Activated T-helper 17 cell treated with anti-CD3 and anti-CD28 coated beads, Interleukin-2, amount 50 U/mL, for 72 hours (primary cell): ENCODE results near the gene MAN1A1. TPM values are rescaled to one million over a fixed set of nuclear protein-coding genes. Genes with fewer than 3 reads are reported as not detected.
"Not testable (repeated sequence)": the region's sequence is repeated elsewhere in the genome, so short reads cannot be mapped to it uniquely, and the experiment has no call there.

ENCODE experiments used
- ATAC-seq: fragments of 150-1000 bp; cut with Tn5 transposase; replicated peaks from 2 replicates; pipeline ENCODE4 v1.10.0; 2021; ENCODE audit warnings: mild to moderate bottlenecking, moderate library complexity
- H3K27ac Mint-ChIP-seq: one replicate; pipeline ENCODE4 v1.8.0; 2022; ENCODE audit warnings: mixed read lengths
- H3K27me3 Mint-ChIP-seq: one replicate; pipeline ENCODE4 v1.8.0; 2022; ENCODE audit warnings: mixed read lengths
- H3K36me3 Mint-ChIP-seq: one replicate; pipeline ENCODE4 v1.8.0; 2022; ENCODE audit warnings: low read depth, mild to moderate bottlenecking, mixed read lengths
- H3K4me1 Mint-ChIP-seq: one replicate; pipeline ENCODE4 v1.8.0; 2022; ENCODE audit warnings: mixed read lengths
- H3K4me3 Mint-ChIP-seq: one replicate; pipeline ENCODE4 v1.8.0; 2022; ENCODE audit warnings: mild to moderate bottlenecking, mixed read lengths
- H3K9me3 Mint-ChIP-seq: one replicate; pipeline ENCODE4 v1.8.0; 2022; ENCODE audit warnings: mixed read lengths
- total RNA-seq, 2 donors: library from RNA; stranded (reverse); gene quantifications; one replicate each; pipeline ENCODE4 v1.2.3, GENCODE V29; 2022

MAN1A1 gene
- total RNA-seq, 2 donors from 2014 or later: 19.1 to 23.6 TPM

DNA sequence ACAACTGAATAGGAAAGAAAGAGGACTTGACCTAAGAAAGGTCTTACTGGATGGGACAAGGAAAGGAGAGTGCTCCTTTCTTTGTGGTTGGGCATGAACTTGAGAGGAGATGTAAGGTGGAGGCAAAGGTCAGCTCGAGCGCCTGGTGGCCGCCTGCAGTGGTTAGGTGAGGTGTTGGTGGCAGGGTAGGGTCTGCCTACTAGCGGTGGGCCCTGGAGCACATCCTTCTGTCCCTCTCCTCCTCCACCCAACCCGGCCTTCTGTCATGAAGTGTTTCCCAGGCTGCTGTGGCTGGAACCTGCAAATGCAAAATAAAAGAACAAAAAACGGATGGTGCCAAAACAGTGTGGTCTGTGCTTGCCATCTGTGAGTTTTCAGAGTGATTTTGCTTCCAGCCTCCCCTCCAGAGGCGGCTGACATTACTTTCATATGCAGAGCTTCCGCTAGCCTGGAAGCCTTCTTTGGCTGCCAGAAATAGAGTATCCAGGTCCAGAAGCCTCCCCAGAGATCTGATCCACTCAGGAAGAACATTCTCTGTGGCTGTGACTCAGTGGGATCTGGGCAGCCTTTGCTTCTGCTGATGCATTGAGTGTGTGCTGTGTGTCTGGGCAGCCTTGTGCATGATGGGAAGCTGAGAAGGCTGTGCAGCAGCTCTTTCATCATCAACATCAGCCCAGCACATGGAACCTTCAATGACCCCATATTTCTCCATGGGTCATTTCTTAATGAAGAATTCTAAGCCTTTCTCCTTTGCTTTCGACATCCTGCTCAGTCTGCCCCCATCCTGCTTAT, 191.3 kb downstream of the MAN1A1 start:
- Mint-ChIP-seq H3K4me3 (no peak overlapping the region), H3K27ac (no peak overlapping the region), H3K27me3 (peaks cover 7% of the 10 kb centered on the region), H3K9me3 (no peaks in the 10 kb centered on the region), H3K4me1 (no peaks in the 10 kb centered on the region), H3K36me3 (no peaks in the 10 kb centered on the region)
- ATAC-seq: no peak

DNA sequence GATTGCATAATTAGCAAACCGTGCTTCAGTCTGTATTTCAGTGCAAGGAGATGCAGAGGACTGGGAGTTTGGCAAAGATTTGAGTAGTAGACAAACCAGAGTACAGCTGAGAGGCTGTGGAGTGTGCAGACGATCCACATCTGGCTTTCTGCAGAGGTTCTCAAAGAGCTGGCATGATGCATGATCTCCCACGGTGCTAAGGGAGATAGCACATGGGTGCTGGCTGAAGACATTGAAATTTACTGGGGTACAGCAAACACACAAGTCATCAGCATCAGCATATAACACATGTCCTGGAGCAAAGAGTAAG, 192.1 kb downstream of the MAN1A1 start:
- no peak overlapping the region for H3K4me3 Mint-ChIP-seq
- peaks cover 8% of the 10 kb centered on the region for H3K27me3 Mint-ChIP-seq
- H3K4me1 Mint-ChIP-seq: no peaks in the 10 kb centered on the region
- H3K27ac Mint-ChIP-seq: no peak overlapping the region
- H3K36me3 Mint-ChIP-seq: no peaks in the 10 kb centered on the region
- no peak for ATAC-seq
- no peaks in the 10 kb centered on the region for H3K9me3 Mint-ChIP-seq

DNA sequence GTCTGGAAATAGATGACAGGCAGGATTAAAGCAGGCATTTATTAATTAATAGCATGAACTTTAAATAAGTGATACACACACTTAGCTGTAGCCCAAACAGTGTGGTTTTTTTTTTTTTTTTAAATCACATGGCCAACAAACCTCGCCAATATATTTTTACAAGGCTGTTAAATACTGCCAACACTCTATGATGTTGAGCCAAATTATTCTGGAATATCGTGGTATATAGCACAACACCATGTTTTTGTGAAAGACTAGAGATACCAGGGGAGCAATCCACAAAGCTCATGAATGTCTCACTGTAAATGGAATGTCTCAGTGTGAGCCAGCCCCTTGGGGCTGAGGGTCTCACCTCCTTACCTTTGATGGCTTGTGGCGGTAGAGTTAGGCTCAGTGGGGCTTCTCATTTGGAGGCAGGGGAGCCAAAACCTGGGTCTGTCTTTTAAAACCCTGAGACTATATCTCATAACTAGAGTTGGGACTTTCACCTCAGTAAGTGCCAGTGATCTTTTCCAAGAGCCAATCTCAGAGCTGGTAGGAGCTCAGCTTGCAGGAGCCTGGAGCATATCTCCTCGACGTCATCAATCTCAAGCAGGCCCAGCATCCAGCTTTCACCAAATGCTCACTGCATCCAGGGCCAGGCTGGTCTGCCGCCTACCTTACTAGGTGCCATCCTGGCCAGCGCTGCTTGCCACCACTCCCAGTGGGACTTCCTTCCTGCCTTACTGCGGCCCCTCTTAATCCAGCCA, 192.6 kb downstream of the MAN1A1 start:
- Mint-ChIP-seq H3K27ac (no peak overlapping the region), H3K36me3 (no peaks in the 10 kb centered on the region), H3K27me3 (peaks cover 8% of the 10 kb centered on the region), H3K4me1 (no peaks in the 10 kb centered on the region), H3K4me3 (no peak overlapping the region), H3K9me3 (no peaks in the 10 kb centered on the region)
- ATAC-seq: no peak

DNA sequence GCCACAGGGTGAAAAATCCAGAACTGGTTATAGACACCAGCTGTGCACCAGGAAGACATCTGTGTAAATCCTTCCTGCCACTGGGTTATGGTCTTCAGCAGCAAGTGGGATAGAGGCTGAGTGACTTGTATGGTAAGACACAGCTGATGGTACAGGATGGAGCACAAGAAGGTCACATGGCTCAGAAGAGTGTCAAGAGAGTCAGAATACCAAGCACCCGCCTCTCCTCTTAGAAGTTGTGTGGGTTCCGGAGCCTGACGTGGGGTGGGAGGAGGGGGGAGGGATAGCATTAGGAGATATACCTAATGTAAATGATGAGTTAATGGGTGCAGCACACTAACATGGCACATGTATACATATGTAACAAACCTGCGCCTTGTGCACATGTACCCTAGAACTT, 193.5 kb downstream of the MAN1A1 start:
- not testable (repeated sequence) for H3K27ac Mint-ChIP-seq, ATAC-seq, H3K9me3 Mint-ChIP-seq, H3K36me3 Mint-ChIP-seq, H3K4me1 Mint-ChIP-seq, H3K4me3 Mint-ChIP-seq, H3K27me3 Mint-ChIP-seq

DNA sequence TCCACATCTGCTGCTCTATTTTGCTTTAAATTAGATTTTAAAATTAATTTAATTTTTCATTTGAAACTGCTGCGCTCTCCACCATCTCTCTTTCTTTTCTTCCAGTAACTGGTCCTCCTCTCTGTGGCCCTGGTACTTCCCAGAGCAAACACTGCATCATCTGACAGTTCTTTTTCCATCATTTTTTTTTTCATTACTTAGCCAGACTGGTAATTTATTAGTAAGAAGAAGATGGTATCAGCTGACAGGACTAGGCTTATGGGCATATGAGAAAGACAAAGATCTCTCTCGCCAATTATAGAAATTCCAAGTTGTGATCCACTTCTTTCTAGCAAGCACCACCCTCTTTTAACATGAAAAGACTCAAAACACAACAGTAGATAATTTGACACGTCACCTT, 197.4 kb downstream of the MAN1A1 start:
- Mint-ChIP-seq H3K27ac (no peak overlapping the region), H3K36me3 (no peaks in the 10 kb centered on the region), H3K27me3 (peaks cover 4% of the 10 kb centered on the region), H3K4me3 (no peak overlapping the region), H3K4me1 (peaks cover 11% of the 10 kb centered on the region), H3K9me3 (no peaks in the 10 kb centered on the region)
- ATAC-seq: no peak

DNA sequence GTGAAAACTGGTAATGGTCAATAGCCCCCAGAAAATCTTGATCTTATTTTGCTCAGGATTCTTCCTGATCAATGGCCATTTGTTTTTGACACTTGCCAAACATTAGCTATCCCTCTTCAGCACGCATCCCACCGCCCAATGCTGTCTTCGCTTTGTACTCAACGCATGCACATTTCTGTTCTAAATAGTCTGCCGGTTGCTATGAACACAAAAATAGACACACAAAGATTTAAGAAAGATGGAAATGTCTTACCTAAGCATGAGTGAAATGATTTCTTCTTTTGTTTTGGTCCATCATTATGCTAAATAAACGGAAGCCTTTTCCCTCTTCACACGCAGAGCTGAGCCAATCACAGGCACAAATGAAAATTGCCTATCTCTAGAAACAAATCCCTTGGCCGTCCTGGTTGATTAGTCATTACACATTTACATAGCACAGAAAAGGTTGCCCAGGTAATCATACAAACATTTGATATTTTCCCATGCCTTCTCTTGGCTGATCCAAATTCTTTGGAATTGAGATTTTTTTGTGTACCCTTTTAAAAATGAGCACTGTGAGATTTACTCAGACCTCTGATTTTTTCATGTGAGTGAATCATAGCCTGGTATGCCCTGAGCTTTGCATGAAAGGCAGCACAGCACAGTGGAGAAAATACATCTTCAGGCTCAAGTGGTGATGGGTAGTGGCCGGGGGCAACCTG, 200.6 kb downstream of the MAN1A1 start:
- Mint-ChIP-seq H3K9me3 (no peaks in the 10 kb centered on the region), H3K27ac (peak overlapping the region; percentile 20), H3K4me3 (peak overlapping the region; percentile 64), H3K27me3 (peaks cover 4% of the 10 kb centered on the region), H3K36me3 (no peaks in the 10 kb centered on the region), H3K4me1 (peaks cover 22% of the 10 kb centered on the region)
- ATAC-seq: no peak

DNA sequence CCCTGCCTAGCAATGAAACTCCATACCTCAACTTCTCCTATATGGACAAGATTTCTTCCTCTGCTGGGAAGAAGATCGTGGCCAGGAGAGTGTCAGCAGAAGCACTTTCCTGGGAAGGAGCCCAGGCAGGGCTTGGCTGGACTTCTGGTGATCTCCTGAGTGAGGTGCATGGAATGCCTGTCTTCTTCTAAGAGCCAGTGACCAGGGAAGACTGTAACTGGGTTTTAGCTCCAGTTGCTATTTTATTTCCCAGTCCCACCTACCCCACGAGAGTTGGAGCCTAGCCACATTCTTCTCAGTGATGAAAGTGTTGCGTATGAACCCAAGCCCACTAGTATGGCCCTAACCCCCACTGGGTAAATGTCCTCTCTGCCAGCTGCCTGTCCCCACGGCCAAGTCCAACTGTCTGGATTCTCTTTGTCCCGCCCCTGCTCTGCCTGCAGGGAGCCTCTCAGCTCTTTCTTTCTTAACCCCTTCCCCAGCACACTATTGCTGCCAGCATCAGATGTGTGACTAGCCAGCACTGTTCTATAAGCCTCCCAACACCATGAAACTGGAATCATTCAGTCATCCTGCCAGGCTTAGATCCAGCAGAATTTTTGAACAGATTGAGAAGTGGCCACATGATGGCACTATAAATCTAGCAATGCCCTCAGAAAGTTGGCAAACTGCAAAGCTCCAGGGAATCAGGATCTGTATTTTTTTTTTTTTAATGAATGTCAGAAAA, 201.3 kb downstream of the MAN1A1 start:
- H3K27ac Mint-ChIP-seq: peak overlapping the region; percentile 25
- H3K4me3 Mint-ChIP-seq: peak overlapping the region; percentile 64
- peaks cover 22% of the 10 kb centered on the region for H3K4me1 Mint-ChIP-seq

DNA sequence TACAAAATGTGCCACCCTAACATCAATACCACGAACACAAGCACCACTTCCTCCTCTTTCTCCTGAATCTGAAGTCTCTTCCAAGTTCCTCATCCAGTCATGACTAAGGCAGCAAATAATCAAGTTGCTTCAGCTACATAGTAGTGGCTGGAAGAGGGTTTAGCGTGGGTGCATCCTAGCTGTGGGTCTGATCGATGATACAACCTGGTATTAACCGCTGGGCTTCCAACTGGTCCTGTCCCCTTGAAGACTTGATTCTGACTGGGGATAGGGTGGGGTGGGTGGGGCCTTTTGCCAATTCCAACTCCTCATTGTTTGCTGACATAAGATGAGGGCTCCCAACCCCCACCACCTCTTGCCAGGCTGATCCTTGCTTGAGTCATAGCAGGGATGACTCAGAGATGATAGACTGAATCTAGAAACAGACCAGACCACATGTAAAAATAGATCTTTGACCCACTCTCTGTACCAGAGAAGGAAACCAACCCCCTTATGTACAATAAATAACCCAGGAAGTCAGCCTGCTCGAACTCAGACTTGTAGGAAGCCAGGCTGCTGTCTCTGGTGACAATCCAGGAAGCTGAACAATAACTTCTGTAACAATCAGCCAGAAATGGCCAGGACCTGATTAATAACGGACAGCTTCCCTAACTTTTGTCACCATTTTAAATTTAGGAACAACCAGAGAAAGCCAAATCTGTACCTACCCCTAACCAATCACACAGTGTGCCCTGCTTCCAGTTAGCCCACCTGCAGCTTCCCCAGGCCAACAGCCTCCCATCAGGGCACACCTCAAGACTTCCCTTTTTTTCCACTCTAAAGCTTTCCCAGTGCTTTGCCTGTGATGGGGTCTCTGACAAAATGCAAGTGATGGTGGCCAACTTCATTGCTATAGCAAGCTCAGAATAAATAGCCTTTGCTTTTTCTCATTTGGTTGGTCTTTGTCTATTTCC, 202.2 kb downstream of the MAN1A1 start:
- Mint-ChIP-seq H3K4me1 (peaks cover 22% of the 10 kb centered on the region), H3K27me3 (peaks cover 4% of the 10 kb centered on the region), H3K36me3 (no peaks in the 10 kb centered on the region), H3K27ac (peak overlapping the region; percentile 25), H3K4me3 (peak overlapping the region; percentile 64), H3K9me3 (no peaks in the 10 kb centered on the region)
- ATAC-seq: peak; percentile 92

More for the DNA sequence above, 201.3 kb downstream of the MAN1A1 start:
- H3K9me3 Mint-ChIP-seq: no peaks in the 10 kb centered on the region
- ATAC-seq: peak; percentile 12
- H3K27me3 Mint-ChIP-seq: peaks cover 1% of the 10 kb centered on the region
- no peaks in the 10 kb centered on the region for H3K36me3 Mint-ChIP-seq

DNA sequence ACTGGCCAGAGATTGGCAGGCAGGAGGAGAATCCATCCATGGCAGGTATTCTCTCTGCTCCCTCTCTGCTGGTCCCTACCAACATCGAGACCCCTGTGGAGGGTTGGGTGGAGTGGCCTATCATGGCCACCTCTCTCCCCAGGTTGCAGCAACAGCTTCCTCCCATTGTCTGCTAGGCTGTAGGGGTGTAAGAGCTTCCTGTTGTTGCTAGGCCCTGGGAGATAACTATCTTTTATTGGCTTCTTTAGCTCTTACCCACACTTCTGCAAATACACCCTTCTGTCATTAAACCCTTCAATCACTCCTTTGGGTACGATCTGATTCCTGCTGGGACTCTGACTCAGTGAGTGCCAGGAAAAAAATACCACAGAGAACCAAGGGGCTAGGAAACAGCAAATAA, 204.4 kb downstream of the MAN1A1 start:
- peaks cover 22% of the 10 kb centered on the region for H3K4me1 Mint-ChIP-seq
- H3K27me3 Mint-ChIP-seq: peaks cover 4% of the 10 kb centered on the region
- H3K36me3 Mint-ChIP-seq: no peaks in the 10 kb centered on the region
- no peak overlapping the region for H3K4me3 Mint-ChIP-seq
- no peak for ATAC-seq
- H3K27ac Mint-ChIP-seq: no peak overlapping the region
- H3K9me3 Mint-ChIP-seq: no peaks in the 10 kb centered on the region

DNA sequence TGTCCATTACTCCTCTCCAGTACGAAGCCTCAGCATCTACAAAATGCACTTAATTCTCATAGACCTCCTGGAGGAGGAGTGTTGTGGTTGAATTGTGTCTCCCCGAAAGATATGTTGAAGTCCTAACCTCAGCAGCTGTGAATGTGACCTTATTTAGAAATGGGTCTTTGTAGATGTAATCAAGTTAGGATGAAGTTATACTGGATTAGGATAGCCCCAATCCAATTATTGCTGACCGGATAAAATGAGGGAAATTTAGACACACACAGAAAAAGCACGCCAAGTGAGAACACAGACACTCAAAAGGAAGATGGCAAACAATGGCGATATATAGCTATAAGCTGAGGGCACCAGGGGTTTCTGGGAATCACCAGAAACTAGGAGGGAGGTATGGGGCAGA, 206.9 kb downstream of the MAN1A1 start:
- peaks cover 16% of the 10 kb centered on the region for H3K4me1 Mint-ChIP-seq
- no peak overlapping the region for H3K27ac Mint-ChIP-seq

DNA sequence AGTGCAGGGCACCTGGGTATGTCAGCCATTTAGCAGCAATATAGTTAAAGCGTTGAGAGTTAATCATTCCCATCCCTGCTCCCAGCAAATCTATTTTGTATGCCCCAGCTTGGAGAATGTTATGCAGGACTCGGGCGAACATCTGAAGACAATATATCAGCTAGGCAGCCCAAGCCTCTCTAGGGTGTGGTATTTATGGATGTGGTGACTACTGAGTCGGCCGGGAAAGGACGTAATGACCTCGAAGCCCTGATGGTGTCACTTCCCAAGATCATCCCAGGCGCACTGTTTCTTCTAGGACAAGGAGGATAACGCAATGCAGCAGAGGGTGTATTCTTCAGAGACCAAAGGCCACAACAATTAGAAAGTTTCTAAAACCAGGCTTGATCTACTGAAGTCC, 207.5 kb downstream of the MAN1A1 start:
- no peak for ATAC-seq
- Mint-ChIP-seq H3K9me3 (no peaks in the 10 kb centered on the region), H3K36me3 (no peaks in the 10 kb centered on the region), H3K4me3 (no peak overlapping the region), H3K4me1 (peaks cover 10% of the 10 kb centered on the region), H3K27me3 (peaks cover 4% of the 10 kb centered on the region), H3K27ac (no peak overlapping the region)

More for the DNA sequence above, 206.9 kb downstream of the MAN1A1 start:
- Mint-ChIP-seq H3K27me3 (peaks cover 4% of the 10 kb centered on the region), H3K4me3 (no peak overlapping the region), H3K36me3 (no peaks in the 10 kb centered on the region), H3K9me3 (no peaks in the 10 kb centered on the region)
- no peak for ATAC-seq

DNA sequence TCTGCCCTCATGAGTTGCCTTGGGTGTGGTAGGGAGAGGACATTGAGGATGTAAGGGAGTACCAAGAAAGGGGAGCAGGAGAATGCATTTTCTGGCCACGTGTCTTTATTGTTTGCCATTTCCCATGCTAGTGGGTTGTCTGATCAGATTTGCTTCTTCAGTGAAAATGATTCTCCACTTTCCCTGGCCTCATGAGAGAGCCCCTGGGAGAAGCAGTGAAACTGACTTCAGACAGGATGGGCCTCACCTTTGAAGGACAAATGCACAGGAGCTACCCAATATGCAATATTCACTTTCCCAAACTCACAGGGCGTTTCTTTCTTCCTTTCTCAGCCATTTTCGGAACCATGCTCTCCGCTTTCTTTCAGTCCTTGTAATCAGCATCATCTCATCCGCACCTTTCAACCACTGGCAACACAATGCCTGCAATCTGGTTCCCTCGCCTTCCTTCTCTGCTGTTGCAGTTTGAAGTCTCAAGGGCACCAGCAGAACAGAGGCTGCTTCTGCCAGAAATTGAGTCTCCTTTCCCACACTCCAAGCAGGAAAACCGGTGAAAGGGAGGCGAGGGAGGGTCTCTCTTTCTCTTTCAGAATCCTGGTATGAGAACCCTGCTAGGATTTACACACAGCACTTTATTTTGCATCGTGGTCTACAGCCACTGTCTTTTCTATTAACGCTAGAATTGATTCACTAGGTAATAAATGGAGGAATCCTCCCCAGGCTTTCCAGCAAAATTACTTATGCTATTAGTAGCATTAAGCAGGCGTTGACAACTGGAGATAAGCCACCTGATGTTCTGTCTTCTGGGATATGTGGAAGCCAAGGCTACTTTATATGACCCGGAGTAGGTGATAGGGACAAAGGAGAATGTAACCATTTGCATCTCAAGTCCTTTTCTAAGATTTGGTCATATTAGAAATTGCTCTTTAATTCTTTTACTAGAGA, 209.1 kb downstream of the MAN1A1 start:
- H3K9me3 Mint-ChIP-seq: no peaks in the 10 kb centered on the region
- no peak overlapping the region for H3K4me3 Mint-ChIP-seq
- H3K27me3 Mint-ChIP-seq: peaks cover 4% of the 10 kb centered on the region
- ATAC-seq: no peak
- H3K27ac Mint-ChIP-seq: no peak overlapping the region
- H3K4me1 Mint-ChIP-seq: peaks cover 6% of the 10 kb centered on the region
- H3K36me3 Mint-ChIP-seq: no peaks in the 10 kb centered on the region
